ENCODE results near the gene ALKBH4. TPM values are rescaled to one million over a fixed set of nuclear protein-coding genes. Genes with fewer than 3 reads are reported as not detected.

The ALKBH4 gene
- total RNA-seq, 4 donors from 2014 or later, result 7.3 to 31.7 (median 13.3) TPM

DNA sequence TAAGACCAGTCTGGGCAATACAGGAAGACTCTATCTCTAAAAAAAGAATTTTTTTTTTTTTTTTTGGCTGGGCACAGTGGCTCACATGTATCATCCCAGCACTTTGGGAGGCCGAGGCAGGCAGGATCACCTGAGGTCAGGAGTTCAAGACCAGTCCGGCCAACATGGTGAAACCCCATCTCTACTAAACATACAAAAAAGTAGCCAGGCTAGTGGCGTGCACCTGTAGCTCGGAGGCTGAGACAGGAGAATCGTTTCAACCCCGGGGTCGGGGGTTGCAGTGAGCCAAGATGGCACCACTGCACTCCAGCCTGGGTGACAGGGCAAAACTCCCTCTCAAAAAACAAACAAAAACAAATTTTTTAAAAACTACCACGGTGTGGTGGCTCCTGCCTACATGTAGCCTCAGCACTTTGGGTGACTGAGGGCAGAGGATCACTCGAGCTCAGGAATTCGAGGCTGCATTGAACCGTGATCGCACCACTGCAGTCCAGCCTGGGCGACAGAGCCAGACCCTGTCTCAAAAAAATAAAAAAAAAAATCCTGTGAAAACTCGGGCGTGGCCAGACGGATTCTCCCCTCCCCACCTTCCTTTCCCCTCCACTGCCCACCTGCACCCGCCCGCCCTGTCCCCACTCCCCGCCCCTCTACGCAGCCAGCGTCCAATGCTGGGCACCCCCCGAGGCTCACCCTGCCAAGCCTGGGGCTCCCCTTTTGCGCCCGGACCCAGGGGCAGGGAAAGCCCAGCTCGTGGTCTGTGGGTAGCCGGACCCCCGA, 32.0 kb downstream of the ALKBH4 start:
- WGBS, 2 donors, result 26 to 44% methylated on average over 14 to 15 of the region's 27 CpGs
- Histone ChIP-seq H3K4me1 (peaks cover 0 to 44% (median 24%) of the 10 kb centered on the region in 3 donors), H3K27me3 (no peaks in the 10 kb centered on the region), H3K36me3 (peaks cover 0 to 10% (median 0%) of the 10 kb centered on the region in 3 donors), H3K4me3 (peak overlapping the region; percentile 61 to 84 (median 68)), H3K27ac (peak overlapping the region; percentile 67 to 80 (median 78)), H3K9me3 (no peaks in the 10 kb centered on the region)
- intact Hi-C loops (cut with DNase I), result no loop called here
- DNase-seq, result no peak
- TF ChIP-seq, protein P1, sequence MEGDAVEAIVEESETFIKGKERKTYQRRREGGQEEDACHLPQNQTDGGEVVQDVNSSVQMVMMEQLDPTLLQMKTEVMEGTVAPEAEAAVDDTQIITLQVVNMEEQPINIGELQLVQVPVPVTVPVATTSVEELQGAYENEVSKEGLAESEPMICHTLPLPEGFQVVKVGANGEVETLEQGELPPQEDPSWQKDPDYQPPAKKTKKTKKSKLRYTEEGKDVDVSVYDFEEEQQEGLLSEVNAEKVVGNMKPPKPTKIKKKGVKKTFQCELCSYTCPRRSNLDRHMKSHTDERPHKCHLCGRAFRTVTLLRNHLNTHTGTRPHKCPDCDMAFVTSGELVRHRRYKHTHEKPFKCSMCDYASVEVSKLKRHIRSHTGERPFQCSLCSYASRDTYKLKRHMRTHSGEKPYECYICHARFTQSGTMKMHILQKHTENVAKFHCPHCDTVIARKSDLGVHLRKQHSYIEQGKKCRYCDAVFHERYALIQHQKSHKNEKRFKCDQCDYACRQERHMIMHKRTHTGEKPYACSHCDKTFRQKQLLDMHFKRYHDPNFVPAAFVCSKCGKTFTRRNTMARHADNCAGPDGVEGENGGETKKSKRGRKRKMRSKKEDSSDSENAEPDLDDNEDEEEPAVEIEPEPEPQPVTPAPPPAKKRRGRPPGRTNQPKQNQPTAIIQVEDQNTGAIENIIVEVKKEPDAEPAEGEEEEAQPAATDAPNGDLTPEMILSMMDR (IDR thresholded peaks at IDR 0.05), result no peak
- no peak for TF ChIP-seq POLR2A (IDR thresholded peaks at IDR 0.05)

DNA sequence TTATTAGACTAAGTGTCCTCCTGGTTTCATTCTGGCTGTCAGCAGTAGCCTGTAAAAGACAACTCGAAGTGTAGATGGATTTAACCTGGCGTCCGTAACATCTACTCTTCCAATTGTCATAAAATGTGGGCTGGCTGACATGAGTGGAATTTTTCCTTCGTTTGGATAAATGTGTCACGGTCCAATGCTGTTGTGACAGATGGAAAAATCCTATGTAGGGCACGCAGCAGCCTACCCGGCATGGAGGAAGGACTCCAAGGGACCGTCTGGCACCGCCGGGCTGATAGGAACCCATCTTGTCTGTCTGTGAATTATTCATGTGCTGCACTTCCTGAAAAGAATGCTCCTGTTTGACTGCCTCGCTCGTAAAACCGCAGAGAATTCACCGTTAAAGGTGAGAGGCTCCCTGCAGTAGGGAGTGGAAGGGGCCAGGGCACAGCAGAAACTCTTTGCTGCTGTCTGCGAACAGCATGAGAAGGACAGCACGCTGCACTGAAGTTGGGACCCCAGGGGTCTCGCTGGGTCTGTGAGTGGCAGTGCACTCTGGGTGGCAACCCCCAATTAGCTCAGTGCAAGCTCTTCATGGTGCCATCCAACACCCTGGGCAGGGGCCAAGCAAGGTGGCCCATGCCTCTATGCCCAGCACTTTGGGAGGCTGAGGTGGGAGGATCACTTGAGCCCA, 32.9 kb downstream of the ALKBH4 start:
- Histone ChIP-seq H3K4me1 (peaks cover 0 to 51% (median 24%) of the 10 kb centered on the region in 3 donors), H3K27me3 (no peaks in the 10 kb centered on the region), H3K9me3 (no peaks in the 10 kb centered on the region), H3K36me3 (peaks cover 0 to 19% (median under 1%) of the 10 kb centered on the region in 3 donors), H3K27ac (peak overlapping the region in 3 of 4 donors; percentile 50 to 59 (median 52)), H3K4me3 (no peak overlapping the region)
- intact Hi-C loops (cut with DNase I), result no loop called here
- 38 to 41% methylated on average over 10 to 13 of the region's 17 CpGs for WGBS, 2 donors
- TF ChIP-seq, protein P1 (IDR thresholded peaks at IDR 0.05), result no peak
- TF ChIP-seq POLR2A (IDR thresholded peaks at IDR 0.05), result no peak
- no peak for DNase-seq

DNA sequence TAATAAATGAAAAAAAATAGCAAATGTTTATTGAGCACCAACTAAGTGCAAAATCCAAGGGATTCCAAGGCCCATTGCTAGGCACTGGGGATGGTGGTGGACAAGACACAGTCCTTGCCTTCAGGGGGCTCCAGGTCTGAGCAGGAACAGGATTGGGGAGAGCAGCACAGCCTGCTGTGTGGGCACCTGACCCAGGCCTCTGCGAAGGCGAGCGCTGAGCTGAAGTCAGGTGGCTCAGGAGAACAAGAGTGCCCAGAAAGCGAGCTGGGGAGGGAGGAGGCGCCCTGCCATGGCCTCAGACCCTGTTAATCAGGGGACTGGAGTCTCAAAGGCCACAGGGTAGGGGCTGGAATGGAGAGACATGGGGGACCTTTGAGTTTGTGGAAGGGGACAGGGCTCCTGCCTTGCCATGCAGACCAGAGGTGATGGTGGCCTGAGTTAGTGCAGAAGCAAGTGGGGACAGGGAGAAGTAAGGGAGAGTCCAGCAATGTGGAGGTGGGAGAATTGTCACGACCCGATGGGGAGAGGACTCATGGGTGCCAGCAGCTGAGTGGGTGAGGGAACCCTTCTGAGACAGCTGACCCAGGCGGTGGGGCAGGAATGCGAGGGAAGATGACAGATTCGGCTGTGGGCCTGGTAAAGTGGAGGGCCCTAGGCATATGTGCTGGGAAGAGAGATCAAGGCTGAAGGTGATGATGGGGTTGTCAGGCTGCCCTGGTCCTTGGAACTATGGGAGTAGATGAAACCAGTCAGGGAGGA, 35.3 kb downstream of the ALKBH4 start:
- H3K27ac ChIP-seq, result no peak overlapping the region
- H3K36me3 ChIP-seq, result peaks cover 0 to 37% (median 3%) of the 10 kb centered on the region in 3 donors
- no peak for TF ChIP-seq POLR2A (IDR thresholded peaks at IDR 0.05)
- TF ChIP-seq, protein P1 (IDR thresholded peaks at IDR 0.05), result no peak
- intact Hi-C loops (cut with DNase I), result no loop called here
- H3K9me3 ChIP-seq, result no peaks in the 10 kb centered on the region
- H3K27me3 ChIP-seq, result no peaks in the 10 kb centered on the region
- DNase-seq, result no peak
- WGBS, 2 donors, result 91% methylated on average over 8 to 10 of the region's 10 CpGs
- H3K4me1 ChIP-seq, result peaks cover 0 to 62% (median 20%) of the 10 kb centered on the region in 3 donors
- no peak overlapping the region for H3K4me3 ChIP-seq

DNA sequence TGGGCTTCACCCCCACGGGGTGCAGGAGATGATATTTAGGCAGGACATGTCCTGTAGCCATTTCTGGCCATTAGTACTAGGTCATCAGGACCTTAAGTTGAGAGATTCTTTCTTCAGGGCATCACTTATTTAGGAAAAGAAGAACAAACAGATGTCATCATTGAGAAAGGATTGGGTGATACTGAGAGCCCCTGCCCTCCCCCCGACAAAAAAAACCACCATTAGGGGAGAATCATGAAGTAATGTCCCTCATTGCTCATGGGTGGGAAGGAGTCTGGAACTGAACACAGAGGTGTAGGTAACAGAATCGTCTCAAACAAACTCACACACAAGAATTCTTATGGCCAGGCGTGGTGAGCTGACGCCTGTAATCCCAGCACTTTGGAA, 37.7 kb downstream of the ALKBH4 start:
- intact Hi-C loops (cut with DNase I), result no loop called here
- TF ChIP-seq, protein P1 (IDR thresholded peaks at IDR 0.05), result no peak
- TF ChIP-seq POLR2A (IDR thresholded peaks at IDR 0.05), result no peak
- WGBS, 2 donors, result 77% methylated on average over 5 of the region's 5 CpGs
- Histone ChIP-seq H3K4me3 (peak overlapping the region in 1 of 4 donors; percentile 38), H3K27ac (peak overlapping the region; percentile 72 to 82 (median 75)), H3K27me3 (no peaks in the 10 kb centered on the region), H3K9me3 (no peaks in the 10 kb centered on the region), H3K36me3 (peaks cover 0 to 60% (median 3%) of the 10 kb centered on the region in 3 donors), H3K4me1 (peaks cover 0 to 44% (median 9%) of the 10 kb centered on the region in 3 donors)
- no peak for DNase-seq

Data from esophagus squamous epithelium (tissue), 5 donors.